ENCODE measurements around the gene NADSYN1. TPM values are rescaled to one million over a fixed set of nuclear protein-coding genes. Genes with fewer than 3 reads are reported as not detected.

Gene NADSYN1
- total RNA-seq, 1 donor from 2014 or later, result 75.9 TPM

DNA sequence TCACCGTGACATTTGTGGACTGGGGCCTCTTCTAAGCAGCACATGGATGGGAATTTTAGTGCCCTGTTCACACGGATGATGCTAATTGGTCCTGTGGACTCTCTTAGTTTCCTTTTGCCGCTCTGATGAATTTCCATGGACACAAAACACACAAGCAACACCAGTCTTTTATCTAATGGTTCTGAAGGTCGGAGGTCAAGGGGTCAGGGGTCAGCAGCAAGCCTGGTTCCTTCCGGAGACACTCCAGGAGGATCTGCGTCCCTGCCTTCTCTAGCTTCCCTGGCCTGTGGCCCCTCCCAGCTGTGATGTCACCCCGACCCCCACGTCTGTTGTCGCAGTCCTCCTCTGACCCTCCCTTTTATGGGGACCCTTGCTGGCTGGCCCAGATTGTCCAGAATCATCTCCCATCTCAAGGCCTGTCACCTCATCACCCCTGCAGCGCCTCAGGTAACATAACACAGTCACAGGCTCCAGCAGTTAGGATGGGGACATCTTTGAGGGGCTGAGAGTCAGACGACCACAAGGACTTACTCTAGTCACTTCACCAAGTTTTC is 6.8 kb downstream of the NADSYN1 start:
- Histone ChIP-seq H3K36me3 (peaks cover 0 to 54% of the 10 kb centered on the region in 2 donors), H3K9me3 (no peaks in the 10 kb centered on the region), H3K27ac (no peak overlapping the region), H3K4me1 (peaks cover 3% of the 10 kb centered on the region), H3K27me3 (no peaks in the 10 kb centered on the region), H3K4me3 (no peak overlapping the region)
- no peak for DNase-seq (ENCODE audit: extremely low spot score in 2 of 2)
- intact Hi-C loops (cut with DNase I), result no loop called here
- no peak for TF ChIP-seq POLR2AphosphoS5 (IDR thresholded peaks at IDR 0.05; ENCODE audit: insufficient read depth in 1 of 2, low read depth in 1 of 2)
- TF ChIP-seq POLR2A (IDR thresholded peaks at IDR 0.05), result no peak
- TF ChIP-seq, protein P1, sequence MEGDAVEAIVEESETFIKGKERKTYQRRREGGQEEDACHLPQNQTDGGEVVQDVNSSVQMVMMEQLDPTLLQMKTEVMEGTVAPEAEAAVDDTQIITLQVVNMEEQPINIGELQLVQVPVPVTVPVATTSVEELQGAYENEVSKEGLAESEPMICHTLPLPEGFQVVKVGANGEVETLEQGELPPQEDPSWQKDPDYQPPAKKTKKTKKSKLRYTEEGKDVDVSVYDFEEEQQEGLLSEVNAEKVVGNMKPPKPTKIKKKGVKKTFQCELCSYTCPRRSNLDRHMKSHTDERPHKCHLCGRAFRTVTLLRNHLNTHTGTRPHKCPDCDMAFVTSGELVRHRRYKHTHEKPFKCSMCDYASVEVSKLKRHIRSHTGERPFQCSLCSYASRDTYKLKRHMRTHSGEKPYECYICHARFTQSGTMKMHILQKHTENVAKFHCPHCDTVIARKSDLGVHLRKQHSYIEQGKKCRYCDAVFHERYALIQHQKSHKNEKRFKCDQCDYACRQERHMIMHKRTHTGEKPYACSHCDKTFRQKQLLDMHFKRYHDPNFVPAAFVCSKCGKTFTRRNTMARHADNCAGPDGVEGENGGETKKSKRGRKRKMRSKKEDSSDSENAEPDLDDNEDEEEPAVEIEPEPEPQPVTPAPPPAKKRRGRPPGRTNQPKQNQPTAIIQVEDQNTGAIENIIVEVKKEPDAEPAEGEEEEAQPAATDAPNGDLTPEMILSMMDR (IDR thresholded peaks at IDR 0.05), result no peak

DNA sequence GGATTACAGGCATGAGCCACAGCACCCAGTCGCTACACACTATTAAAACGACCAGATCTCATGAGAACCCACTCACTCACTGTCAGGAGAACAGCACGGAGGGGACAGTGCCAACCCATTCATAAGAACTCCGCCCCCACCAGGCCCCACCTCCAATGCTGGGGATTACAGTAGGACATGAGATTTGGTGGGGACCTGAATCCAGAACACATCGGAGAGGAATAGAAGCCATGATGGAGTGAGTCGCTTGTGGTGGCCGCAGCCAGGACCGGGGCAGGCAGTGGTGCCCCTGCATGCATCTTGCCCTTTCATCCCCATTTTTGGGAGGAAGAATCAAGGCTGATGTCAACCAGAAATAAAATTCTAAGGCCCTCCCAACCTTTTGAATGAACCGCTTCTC is 8.7 kb downstream of the NADSYN1 start:
- Histone ChIP-seq H3K4me3 (no peak overlapping the region), H3K9me3 (no peaks in the 10 kb centered on the region), H3K36me3 (peaks cover 0 to 55% of the 10 kb centered on the region in 2 donors), H3K4me1 (no peaks in the 10 kb centered on the region), H3K27me3 (no peaks in the 10 kb centered on the region), H3K27ac (no peak overlapping the region)
- no peak for TF ChIP-seq POLR2A (IDR thresholded peaks at IDR 0.05)
- no peak for TF ChIP-seq POLR2AphosphoS5 (IDR thresholded peaks at IDR 0.05; ENCODE audit: insufficient read depth in 1 of 2, low read depth in 1 of 2)
- TF ChIP-seq, protein P1 (IDR thresholded peaks at IDR 0.05), result no peak
- no peak for DNase-seq (ENCODE audit: extremely low spot score in 2 of 2)
- intact Hi-C loops (cut with DNase I), result no loop called here

DNA sequence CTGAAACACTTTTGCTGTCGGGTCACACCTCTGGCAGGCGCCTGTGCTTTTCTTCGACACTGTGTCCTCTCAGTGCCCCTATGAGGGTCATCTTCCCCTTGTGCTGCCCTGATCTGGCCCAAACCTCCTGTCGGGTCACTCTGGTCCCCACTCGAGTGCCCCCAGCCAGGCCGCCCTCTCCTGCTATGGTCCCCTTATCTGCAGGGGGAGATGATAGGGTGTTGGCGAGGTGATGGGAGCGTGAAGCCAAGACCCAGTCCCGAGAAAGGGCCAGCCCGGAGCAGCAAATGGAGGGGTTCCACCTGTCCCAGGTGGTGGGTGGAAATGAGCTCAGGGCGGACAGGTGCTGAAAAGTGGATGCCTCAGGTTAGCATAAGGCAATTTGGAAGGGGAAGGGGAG is 9.7 kb downstream of the NADSYN1 start:
- DNase-seq (ENCODE audit: extremely low spot score in 2 of 2), result no peak
- Histone ChIP-seq H3K4me3 (no peak overlapping the region), H3K9me3 (no peaks in the 10 kb centered on the region), H3K4me1 (no peaks in the 10 kb centered on the region), H3K27ac (no peak overlapping the region), H3K36me3 (peaks cover 0 to 61% of the 10 kb centered on the region in 2 donors), H3K27me3 (no peaks in the 10 kb centered on the region)
- intact Hi-C loops (cut with DNase I), result no loop called here
- TF ChIP-seq, protein P1 (IDR thresholded peaks at IDR 0.05), result no peak
- TF ChIP-seq POLR2AphosphoS5 (IDR thresholded peaks at IDR 0.05; ENCODE audit: insufficient read depth in 1 of 2, low read depth in 1 of 2), result no peak
- no peak for TF ChIP-seq POLR2A (IDR thresholded peaks at IDR 0.05)

DNA sequence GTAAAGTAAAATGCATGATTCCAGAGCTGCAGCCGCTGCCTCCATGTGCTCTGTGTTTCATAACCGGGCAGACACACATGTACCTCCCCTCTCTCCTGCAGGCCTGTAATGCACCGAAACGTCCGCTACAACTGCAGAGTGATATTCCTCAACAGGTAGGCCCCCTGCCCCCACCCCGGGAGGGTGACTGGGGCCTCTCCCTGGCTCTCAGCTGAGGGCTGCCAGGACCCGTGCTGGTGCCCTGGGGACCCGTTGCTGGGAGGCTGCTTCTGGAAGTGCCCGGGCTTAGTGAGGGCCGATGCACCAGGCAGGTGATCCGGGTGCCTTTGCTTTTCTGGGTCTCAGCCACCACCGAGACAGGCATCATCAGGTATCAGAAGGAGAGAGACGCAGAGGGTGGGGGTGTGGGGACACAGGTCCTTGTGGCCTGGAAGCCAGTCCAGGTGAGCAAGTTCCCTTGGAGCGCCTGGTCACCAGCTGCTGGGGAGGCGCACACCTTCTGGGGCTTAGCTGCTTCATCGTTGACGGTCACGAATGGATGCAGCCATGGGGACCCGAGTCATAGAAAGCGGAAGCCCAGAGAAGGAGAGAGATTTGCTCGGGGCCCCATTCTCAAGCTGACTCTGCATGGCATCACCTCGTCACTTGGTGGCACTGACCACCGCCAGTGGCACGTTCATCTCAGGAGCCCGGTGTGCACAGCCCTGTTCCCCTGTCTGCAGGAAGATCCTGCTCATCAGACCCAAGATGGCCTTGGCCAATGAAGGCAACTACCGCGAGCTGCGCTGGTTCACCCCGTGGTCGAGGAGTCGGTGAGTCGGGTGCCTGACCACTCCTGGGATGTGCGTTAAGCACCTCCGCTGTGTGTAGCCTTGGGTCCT is 10.6 kb downstream of the NADSYN1 start:
- H3K36me3 ChIP-seq, result peaks cover 0 to 55% of the 10 kb centered on the region in 2 donors
- no peaks in the 10 kb centered on the region for H3K9me3 ChIP-seq
- no peak overlapping the region for H3K27ac ChIP-seq
- DNase-seq (ENCODE audit: extremely low spot score in 2 of 2), result no peak
- H3K4me1 ChIP-seq, result no peaks in the 10 kb centered on the region
- intact Hi-C loops (cut with DNase I), result no loop called here
- TF ChIP-seq POLR2A (IDR thresholded peaks at IDR 0.05) (no peak), POLR2AphosphoS5 (IDR thresholded peaks at IDR 0.05; ENCODE audit: insufficient read depth in 1 of 2, low read depth in 1 of 2) (no peak)
- TF ChIP-seq, protein P1 (IDR thresholded peaks at IDR 0.05), result no peak
- no peak overlapping the region for H3K4me3 ChIP-seq
- no peaks in the 10 kb centered on the region for H3K27me3 ChIP-seq

DNA sequence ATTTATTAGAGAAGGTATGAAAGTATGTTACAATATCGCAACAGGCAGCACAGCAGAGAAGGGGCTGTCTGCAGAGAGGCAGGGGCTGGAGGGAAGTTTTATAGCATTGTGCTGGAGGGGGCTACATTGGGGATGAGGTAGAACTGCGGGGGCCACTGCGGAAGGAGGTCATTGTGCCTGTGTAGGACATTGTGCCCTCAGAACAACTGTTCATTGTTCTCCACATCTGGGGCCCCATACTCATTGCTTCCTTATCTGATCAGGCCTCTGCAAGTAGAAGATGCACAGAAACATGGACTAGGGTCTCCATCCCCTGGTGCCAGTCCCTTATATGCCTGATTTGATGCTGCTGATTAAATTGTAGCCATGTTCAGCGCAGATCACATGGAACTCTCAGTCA is 12.1 kb downstream of the NADSYN1 start:
- no peaks in the 10 kb centered on the region for H3K4me1 ChIP-seq
- peaks cover 0 to 41% of the 10 kb centered on the region in 2 donors for H3K36me3 ChIP-seq
- no peak overlapping the region for H3K4me3 ChIP-seq

More for the DNA sequence above, 12.1 kb downstream of the NADSYN1 start:
- Histone ChIP-seq H3K27ac (no peak overlapping the region), H3K9me3 (no peaks in the 10 kb centered on the region), H3K27me3 (no peaks in the 10 kb centered on the region)
- intact Hi-C loops (cut with DNase I), result no loop called here
- no peak for DNase-seq (ENCODE audit: extremely low spot score in 2 of 2)
- TF ChIP-seq POLR2AphosphoS5 (IDR thresholded peaks at IDR 0.05; ENCODE audit: insufficient read depth in 1 of 2, low read depth in 1 of 2) (no peak), POLR2A (IDR thresholded peaks at IDR 0.05) (no peak)
- TF ChIP-seq, protein P1 (IDR thresholded peaks at IDR 0.05), result no peak
